GM12872 (cell line): ENCODE measurements around the gene PCNX3.

Experiments used
- TF ChIP-seq, protein P1 (sequence below): IDR thresholded peaks from 3 replicates; pipeline ENCODE4 v1.5.1; 2011; ENCODE audit warnings: low read depth, mild to moderate bottlenecking, low read length, moderate library complexity; ENCODE audit not compliant: insufficient read depth

PCNX3 gene

DNA sequence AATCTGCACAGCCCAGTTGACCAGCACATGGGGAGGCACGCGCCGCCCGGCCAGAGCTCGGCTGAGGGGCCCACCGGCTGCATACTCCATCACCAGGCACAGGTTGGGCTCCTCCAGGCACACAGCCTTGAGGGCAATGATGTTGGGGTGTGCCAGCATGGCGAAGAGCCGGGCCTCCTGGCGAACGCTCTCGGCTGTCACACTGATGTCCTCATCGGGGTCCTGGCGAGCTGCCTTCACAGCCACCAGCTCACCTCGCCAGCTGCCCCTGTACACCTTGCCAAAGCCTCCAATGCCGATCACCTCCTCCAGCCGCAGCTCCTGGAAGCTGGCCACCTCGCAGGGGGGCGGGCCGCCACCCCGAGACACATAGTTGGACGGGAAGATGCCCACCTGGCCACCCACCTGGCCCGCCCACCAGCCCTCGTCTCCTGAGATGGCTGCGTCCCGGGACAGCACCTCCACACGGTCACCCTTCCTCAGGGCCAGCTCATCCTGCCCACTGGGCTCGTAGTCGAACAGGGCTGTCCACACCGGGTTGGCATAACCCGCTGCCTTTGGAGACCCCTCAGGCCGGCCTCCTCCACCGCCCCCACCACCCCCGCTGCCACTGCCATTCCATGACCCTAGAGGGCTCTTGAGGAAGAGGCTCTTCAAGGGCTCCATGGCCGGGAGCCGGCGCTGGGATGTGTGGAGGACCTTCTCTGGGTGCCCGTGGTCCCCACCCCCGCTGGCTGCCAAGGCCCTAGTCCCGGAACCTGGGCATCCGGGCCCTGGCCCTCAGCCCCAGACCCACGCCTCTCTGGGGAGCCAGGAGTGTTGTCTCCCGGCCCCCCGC is 2.3 kb upstream of the PCNX3 start:
- TF ChIP-seq, protein P1, sequence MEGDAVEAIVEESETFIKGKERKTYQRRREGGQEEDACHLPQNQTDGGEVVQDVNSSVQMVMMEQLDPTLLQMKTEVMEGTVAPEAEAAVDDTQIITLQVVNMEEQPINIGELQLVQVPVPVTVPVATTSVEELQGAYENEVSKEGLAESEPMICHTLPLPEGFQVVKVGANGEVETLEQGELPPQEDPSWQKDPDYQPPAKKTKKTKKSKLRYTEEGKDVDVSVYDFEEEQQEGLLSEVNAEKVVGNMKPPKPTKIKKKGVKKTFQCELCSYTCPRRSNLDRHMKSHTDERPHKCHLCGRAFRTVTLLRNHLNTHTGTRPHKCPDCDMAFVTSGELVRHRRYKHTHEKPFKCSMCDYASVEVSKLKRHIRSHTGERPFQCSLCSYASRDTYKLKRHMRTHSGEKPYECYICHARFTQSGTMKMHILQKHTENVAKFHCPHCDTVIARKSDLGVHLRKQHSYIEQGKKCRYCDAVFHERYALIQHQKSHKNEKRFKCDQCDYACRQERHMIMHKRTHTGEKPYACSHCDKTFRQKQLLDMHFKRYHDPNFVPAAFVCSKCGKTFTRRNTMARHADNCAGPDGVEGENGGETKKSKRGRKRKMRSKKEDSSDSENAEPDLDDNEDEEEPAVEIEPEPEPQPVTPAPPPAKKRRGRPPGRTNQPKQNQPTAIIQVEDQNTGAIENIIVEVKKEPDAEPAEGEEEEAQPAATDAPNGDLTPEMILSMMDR: no peak

DNA sequence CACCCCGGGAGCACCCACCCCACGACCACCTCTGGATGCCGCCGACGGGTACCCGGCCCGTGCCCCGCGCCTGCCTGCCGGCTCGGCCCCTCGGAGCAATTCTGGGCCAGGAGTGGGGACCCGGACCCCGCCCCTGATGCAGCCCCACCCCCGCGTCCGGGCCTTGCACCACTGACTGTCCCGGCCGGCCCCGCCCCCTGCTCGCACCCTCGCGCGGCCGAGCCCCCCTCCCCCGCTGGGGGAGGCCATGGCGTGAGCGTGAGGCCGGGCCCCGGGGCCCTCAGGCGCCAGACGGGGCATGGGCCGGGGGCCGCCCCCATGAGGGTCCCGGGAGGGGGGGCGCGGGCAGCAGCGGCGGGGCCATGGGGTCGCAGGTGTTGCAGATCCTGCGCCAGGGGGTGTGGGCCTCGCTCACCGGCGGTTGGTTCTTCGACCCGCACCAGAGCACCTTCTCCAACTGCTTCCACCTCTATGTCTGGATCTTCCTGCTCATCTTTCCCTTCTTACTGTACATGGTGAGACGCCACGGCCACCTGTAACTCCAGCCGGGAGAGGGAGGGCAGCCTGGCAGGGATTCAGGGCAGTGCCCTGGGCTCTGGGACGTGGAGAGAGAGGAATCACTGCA is 486 bp downstream of the PCNX3 start:
- TF ChIP-seq, protein P1: no peak

DNA sequence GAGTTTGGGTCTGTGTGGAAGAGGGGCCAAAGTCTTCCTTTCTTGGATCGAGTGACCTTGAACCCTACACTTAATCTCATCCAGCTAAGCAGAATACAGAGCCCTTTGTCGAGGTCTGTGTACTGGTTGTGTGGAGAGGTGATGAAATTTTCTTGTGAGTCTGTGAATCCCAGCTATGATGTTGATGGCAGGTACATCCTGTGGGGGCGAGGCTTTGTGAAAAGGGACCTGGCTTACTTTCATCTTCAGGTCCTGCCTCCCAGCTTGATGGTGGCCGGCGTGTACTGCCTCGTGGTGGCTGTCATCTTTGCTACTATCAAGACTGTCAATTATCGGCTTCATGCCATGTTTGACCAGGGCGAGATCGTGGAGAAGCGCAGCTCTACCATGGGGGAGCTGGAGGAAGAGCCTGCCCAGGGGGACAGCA is 1.0 kb downstream of the PCNX3 start:
- TF ChIP-seq, protein P1: no peak

DNA sequence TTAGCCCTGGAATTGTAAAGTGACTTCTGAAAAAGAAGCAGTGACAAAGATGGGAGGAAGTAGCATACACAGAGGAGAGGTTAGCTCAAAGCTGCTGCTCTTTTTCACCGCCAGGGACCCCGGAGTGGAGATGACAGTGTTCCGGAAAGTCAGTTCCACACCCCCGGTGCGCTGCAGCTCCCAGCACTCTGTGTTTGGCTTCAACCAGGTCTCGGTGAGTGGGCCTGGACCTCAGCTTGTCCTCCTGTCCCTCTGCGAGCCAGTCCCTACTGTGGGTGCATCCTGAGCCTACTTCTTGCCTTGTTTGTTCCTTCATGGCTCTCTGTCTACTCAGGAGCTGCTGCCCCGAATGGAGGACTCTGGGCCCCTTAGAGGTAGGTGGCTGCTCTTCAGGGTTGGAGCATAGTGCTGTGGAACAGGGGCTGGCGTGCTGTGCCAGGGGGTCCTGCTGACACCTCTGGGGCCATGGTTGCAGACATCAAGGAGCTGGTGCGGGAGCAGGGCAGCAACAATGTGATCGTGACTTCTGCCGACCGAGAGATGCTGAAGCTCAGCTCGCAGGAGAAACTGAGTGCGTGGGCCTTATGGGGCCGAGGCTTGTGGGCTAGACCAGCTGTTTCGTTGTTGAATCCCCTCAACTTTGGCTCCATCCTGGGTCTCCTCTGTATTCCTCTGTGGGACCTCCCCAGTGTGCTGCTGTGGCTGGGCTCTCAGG is 1.7 kb downstream of the PCNX3 start:
- TF ChIP-seq, protein P1: no peak

DNA sequence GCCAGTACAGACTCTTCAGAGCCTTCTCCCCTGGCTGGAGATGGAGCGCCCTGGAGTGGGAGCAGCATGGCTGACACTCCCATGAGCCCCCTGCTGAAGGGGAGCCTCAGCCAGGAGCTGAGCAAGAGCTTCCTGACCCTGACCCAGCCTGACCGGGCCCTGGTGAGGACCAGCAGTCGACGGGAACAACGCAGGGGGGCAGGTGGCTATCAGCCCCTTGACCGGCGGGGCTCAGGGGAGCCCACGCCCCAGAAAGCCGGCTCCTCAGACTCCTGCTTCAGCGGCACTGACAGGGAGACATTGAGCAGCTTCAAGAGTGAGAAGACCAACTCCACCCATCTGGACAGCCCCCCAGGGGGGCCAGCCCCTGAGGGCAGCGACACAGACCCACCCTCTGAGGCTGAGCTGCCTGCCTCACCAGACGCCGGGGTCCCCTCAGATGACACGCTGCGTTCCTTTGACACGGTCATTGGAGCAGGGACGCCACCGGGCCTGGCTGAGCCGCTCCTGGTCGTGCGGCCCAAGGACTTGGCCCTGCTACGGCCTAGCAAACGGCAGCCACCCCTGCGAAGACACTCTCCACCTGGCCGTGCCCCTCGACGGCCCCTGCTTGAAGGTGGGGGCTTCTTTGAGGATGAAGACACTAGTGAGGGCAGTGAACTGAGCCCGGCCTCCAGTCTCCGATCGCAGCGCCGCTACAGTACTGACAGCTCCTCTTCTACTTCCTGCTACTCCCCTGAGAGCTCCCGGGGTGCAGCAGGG is 2.6 kb downstream of the PCNX3 start:
- TF ChIP-seq, protein P1: no peak

DNA sequence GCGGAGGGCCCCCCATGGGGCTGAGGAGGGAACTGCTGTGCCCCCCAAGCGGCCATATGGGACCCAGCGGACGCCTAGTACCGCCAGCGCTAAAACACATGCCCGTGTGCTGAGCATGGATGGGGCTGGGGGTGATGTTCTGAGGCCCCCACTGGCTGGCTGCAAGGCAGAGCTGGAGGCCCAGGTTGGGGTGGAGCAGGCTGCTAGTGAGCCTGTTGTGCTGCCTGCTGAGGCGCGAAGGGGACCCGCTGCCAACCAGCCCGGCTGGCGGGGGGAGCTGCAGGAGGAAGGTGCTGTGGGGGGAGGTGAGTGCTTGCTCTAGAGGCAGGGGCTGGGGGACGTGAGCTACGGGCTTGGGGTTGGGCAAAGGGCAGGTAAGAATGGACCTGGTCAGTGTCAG is 3.2 kb downstream of the PCNX3 start:
- TF ChIP-seq, protein P1: no peak
